ENCODE data around the gene FAR2.

DNA sequence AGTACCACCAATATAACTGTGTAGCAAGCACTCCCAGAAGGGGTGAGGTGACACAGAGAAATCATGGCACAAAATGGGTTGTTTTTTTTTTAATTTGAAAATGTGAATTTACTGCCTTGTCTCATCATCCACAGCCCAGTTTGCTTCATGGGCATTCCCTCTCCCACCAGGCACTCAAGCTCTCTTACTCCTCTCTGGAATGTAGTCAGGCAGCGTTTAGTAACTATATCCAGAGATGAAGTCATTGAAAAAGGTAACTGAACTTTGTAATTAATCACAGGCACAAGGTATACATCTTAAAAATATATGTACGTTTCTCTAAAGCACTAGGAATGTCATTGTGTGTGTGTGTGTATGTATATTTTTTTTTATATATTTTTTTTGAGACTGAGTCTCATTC lies 91.4 kb downstream of the FAR2 start:
- TF ChIP-seq, protein P1, sequence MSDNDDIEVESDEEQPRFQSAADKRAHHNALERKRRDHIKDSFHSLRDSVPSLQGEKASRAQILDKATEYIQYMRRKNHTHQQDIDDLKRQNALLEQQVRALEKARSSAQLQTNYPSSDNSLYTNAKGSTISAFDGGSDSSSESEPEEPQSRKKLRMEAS (IDR thresholded peaks at IDR 0.05): no peak
- TF ChIP-seq, protein P2, sequence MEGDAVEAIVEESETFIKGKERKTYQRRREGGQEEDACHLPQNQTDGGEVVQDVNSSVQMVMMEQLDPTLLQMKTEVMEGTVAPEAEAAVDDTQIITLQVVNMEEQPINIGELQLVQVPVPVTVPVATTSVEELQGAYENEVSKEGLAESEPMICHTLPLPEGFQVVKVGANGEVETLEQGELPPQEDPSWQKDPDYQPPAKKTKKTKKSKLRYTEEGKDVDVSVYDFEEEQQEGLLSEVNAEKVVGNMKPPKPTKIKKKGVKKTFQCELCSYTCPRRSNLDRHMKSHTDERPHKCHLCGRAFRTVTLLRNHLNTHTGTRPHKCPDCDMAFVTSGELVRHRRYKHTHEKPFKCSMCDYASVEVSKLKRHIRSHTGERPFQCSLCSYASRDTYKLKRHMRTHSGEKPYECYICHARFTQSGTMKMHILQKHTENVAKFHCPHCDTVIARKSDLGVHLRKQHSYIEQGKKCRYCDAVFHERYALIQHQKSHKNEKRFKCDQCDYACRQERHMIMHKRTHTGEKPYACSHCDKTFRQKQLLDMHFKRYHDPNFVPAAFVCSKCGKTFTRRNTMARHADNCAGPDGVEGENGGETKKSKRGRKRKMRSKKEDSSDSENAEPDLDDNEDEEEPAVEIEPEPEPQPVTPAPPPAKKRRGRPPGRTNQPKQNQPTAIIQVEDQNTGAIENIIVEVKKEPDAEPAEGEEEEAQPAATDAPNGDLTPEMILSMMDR (IDR thresholded peaks at IDR 0.05; ENCODE audit: low read depth, low read length, missing input control): no peak
- TF ChIP-seq, protein P3, sequence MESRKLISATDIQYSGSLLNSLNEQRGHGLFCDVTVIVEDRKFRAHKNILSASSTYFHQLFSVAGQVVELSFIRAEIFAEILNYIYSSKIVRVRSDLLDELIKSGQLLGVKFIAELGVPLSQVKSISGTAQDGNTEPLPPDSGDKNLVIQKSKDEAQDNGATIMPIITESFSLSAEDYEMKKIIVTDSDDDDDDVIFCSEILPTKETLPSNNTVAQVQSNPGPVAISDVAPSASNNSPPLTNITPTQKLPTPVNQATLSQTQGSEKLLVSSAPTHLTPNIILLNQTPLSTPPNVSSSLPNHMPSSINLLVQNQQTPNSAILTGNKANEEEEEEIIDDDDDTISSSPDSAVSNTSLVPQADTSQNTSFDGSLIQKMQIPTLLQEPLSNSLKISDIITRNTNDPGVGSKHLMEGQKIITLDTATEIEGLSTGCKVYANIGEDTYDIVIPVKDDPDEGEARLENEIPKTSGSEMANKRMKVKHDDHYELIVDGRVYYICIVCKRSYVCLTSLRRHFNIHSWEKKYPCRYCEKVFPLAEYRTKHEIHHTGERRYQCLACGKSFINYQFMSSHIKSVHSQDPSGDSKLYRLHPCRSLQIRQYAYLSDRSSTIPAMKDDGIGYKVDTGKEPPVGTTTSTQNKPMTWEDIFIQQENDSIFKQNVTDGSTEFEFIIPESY (IDR thresholded peaks at IDR 0.05): no peak
- TF ChIP-seq YY1 (IDR thresholded peaks at IDR 0.05): no peak
- TF ChIP-seq, protein P4, sequence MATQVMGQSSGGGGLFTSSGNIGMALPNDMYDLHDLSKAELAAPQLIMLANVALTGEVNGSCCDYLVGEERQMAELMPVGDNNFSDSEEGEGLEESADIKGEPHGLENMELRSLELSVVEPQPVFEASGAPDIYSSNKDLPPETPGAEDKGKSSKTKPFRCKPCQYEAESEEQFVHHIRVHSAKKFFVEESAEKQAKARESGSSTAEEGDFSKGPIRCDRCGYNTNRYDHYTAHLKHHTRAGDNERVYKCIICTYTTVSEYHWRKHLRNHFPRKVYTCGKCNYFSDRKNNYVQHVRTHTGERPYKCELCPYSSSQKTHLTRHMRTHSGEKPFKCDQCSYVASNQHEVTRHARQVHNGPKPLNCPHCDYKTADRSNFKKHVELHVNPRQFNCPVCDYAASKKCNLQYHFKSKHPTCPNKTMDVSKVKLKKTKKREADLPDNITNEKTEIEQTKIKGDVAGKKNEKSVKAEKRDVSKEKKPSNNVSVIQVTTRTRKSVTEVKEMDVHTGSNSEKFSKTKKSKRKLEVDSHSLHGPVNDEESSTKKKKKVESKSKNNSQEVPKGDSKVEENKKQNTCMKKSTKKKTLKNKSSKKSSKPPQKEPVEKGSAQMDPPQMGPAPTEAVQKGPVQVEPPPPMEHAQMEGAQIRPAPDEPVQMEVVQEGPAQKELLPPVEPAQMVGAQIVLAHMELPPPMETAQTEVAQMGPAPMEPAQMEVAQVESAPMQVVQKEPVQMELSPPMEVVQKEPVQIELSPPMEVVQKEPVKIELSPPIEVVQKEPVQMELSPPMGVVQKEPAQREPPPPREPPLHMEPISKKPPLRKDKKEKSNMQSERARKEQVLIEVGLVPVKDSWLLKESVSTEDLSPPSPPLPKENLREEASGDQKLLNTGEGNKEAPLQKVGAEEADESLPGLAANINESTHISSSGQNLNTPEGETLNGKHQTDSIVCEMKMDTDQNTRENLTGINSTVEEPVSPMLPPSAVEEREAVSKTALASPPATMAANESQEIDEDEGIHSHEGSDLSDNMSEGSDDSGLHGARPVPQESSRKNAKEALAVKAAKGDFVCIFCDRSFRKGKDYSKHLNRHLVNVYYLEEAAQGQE (IDR thresholded peaks at IDR 0.05): no peak
- TF ChIP-seq FOXA1 (IDR thresholded peaks at IDR 0.05): no peak
- no peak for TF ChIP-seq JUND (IDR thresholded peaks at IDR 0.05)
